Astrocyte of the hippocampus (primary cell): Measurements from ENCODE around the gene PRAMEF20.

ENCODE experiments used
- DNase-seq: peaks from one replicate; pipeline ENCODE4 v3.0.0; 2011; ENCODE audit warnings: low read depth, low spot score

PRAMEF20 gene

DNA sequence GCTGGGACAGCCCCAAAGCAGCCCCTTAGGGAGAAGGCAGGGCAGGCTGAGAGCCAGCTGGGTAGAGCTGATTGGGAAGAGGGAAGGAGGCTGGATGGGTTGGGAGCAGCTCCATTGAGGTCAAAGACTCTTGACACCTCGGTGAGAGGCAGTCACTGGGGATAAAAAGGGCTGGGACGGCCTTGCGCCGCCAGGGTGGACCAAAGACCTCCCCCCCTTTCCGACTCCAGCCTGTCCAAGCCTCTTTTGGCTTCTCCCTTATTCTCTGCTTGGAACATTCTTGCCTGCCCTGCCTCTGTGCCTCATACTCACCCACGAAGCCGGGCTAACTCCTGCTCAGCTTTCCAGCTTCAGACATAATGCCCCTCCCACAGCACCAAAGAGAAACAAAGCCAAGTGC, 52.4 kb downstream of the PRAMEF20 start:
- no peak for DNase-seq

GRCh38 chr1:13465515-13465914, 55.3 kb downstream of the PRAMEF20 start:
- no peak for DNase-seq

DNA sequence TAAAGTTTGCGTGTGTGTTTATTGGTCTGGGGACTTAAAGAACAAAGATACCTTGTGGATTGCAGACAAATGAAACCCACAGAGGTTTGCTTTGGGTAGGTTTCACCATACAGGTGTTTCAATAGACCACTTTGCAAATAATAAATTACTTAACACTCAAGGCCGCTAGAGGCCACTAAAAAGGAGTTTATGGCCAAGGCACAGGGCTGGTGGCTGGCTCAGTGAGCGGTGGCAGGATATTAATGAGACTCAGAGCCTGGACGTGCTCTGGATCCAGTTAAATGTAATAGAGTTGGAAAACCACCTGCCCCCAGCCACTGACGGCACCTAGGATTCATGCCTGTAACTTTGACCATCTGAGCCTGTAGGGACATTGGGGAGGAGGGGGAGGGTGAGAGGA, 59.1 kb downstream of the PRAMEF20 start:
- peak; percentile 20 for DNase-seq
